ENCODE measurements around the gene ISG15.

ISG15 gene

GRCh38 chr1:1052003-1052840, 38.9 kb downstream of the ISG15 start:
- Histone ChIP-seq H2BK5ac (ENCODE audit: low read depth, low read length, poor library complexity, severe bottlenecking) (no peak overlapping the region), H3K9me3 (ENCODE audit: control insufficient read depth, low read length) (no peaks in the 10 kb centered on the region), H3K14ac (ENCODE audit: low read length in 2 of 2) (no peak overlapping the region), H2BK15ac (ENCODE audit: low read depth, poor library complexity, severe bottlenecking) (no peak overlapping the region), H3K4ac (ENCODE audit: low read depth in 1 of 2, low read length in 2 of 2) (no peak overlapping the region), H2AK5ac (ENCODE audit: low read length, severe bottlenecking) (no peak overlapping the region), H3K23ac (ENCODE audit: low read length in 2 of 2) (no peak overlapping the region), H2AFZ (ENCODE audit: low read depth, low read length) (no peak overlapping the region), H3K79me1 (replicated peaks; ENCODE audit: low read length, poor library complexity, severe bottlenecking) (peaks cover 14% of the 10 kb centered on the region), H3K27ac (ENCODE audit: low read length, poor library complexity, severe bottlenecking) (no peak overlapping the region), H3K4me2 (ENCODE audit: low read length, poor library complexity, severe bottlenecking) (no peak overlapping the region), H3K4me1 (ENCODE audit: control insufficient read depth, insufficient read depth, low read depth, low read length) (peaks cover 16% of the 10 kb centered on the region), H3K36me3 (ENCODE audit: control insufficient read depth in 1 of 2, insufficient read depth in 2 of 2, low read depth in 1 of 2, low read length in 2 of 2) (peaks cover 0 to 99% of the 10 kb centered on the region in 2 experiments), H3K18ac (ENCODE audit: low read depth in 1 of 2, low read length in 2 of 2) (no peak overlapping the region), H2BK12ac (ENCODE audit: low read length in 2 of 2) (no peak overlapping the region), H4K8ac (ENCODE audit: low read length) (no peak overlapping the region), H4K91ac (ENCODE audit: low read length) (no peak overlapping the region), H3K27me3 (ENCODE audit: control insufficient read depth in 1 of 2, insufficient read depth in 1 of 2, low read length in 2 of 2) (peaks cover 0 to 9% of the 10 kb centered on the region in 2 experiments), H3K9ac (ENCODE audit: low read length) (no peak overlapping the region), H3K4me3 (ENCODE audit: insufficient read depth in 1 of 2, low read depth in 1 of 2, low read length in 2 of 2) (no peak overlapping the region), H2BK120ac (ENCODE audit: low read depth, low read length) (no peak overlapping the region)
- DNase-seq = no peak
- 96% methylated on average over 29 of the region's 29 CpGs for WGBS

- Histone ChIP-seq H2BK12ac (ENCODE audit: low read length in 2 of 2) (no peak overlapping the region), H3K79me1 (replicated peaks; ENCODE audit: low read length, poor library complexity, severe bottlenecking) (peaks cover 14% of the 10 kb centered on the region), H3K4me3 (ENCODE audit: insufficient read depth in 1 of 2, low read depth in 1 of 2, low read length in 2 of 2) (no peak overlapping the region), H3K4me2 (ENCODE audit: low read length, poor library complexity, severe bottlenecking) (no peak overlapping the region), H2BK5ac (ENCODE audit: low read depth, low read length, poor library complexity, severe bottlenecking) (no peak overlapping the region), H2AK5ac (ENCODE audit: low read length, severe bottlenecking) (no peak overlapping the region), H3K4me1 (ENCODE audit: control insufficient read depth, insufficient read depth, low read depth, low read length) (peaks cover 18% of the 10 kb centered on the region), H3K36me3 (ENCODE audit: control insufficient read depth in 1 of 2, insufficient read depth in 2 of 2, low read depth in 1 of 2, low read length in 2 of 2) (peaks cover 0 to 91% of the 10 kb centered on the region in 2 experiments), H2BK120ac (ENCODE audit: low read depth, low read length) (no peak overlapping the region), H3K18ac (ENCODE audit: low read depth in 1 of 2, low read length in 2 of 2) (no peak overlapping the region), H3K27ac (ENCODE audit: low read length, poor library complexity, severe bottlenecking) (no peak overlapping the region), H3K27me3 (ENCODE audit: control insufficient read depth in 1 of 2, insufficient read depth in 1 of 2, low read length in 2 of 2) (peaks cover 0 to 12% of the 10 kb centered on the region in 2 experiments), H3K14ac (ENCODE audit: low read length in 2 of 2) (no peak overlapping the region), H4K91ac (ENCODE audit: low read length) (peak overlapping the region; percentile 20), H3K4ac (ENCODE audit: low read depth in 1 of 2, low read length in 2 of 2) (no peak overlapping the region), H2BK15ac (ENCODE audit: low read depth, poor library complexity, severe bottlenecking) (no peak overlapping the region), H3K9me3 (ENCODE audit: control insufficient read depth, low read length) (no peaks in the 10 kb centered on the region), H2AFZ (ENCODE audit: low read depth, low read length) (no peak overlapping the region), H3K9ac (ENCODE audit: low read length) (no peak overlapping the region), H4K8ac (ENCODE audit: low read length) (no peak overlapping the region), H3K23ac (ENCODE audit: low read length in 2 of 2) (no peak overlapping the region)
- 95% methylated on average over 13 of the region's 15 CpGs for WGBS
- DNase-seq = no peak
Observed at GRCh38 chr1:1053022-1053421, 39.7 kb downstream of the ISG15 start.

GRCh38 chr1:1053682-1054081, 40.4 kb downstream of the ISG15 start:
- H3K9ac ChIP-seq (ENCODE audit: low read length) = no peak overlapping the region
- no peak overlapping the region for H3K14ac ChIP-seq (ENCODE audit: low read length in 2 of 2)
- H3K27me3 ChIP-seq (ENCODE audit: control insufficient read depth in 1 of 2, insufficient read depth in 1 of 2, low read length in 2 of 2) = peaks cover 0 to 19% of the 10 kb centered on the region in 2 experiments
- H3K9me3 ChIP-seq (ENCODE audit: control insufficient read depth, low read length) = no peaks in the 10 kb centered on the region
- no peak overlapping the region for H3K4me3 ChIP-seq (ENCODE audit: insufficient read depth in 1 of 2, low read depth in 1 of 2, low read length in 2 of 2)
- no peak overlapping the region for H3K18ac ChIP-seq (ENCODE audit: low read depth in 1 of 2, low read length in 2 of 2)
- no peak overlapping the region for H4K91ac ChIP-seq (ENCODE audit: low read length)
- H4K8ac ChIP-seq (ENCODE audit: low read length) = no peak overlapping the region
- WGBS = 97% methylated on average over 18 of the region's 18 CpGs
- no peak overlapping the region for H3K27ac ChIP-seq (ENCODE audit: low read length, poor library complexity, severe bottlenecking)
- DNase-seq = no peak
- H3K4me1 ChIP-seq (ENCODE audit: control insufficient read depth, insufficient read depth, low read depth, low read length) = peaks cover 25% of the 10 kb centered on the region
- no peak overlapping the region for H2AK5ac ChIP-seq (ENCODE audit: low read length, severe bottlenecking)
- H2BK15ac ChIP-seq (ENCODE audit: low read depth, poor library complexity, severe bottlenecking) = no peak overlapping the region
- H3K4me2 ChIP-seq (ENCODE audit: low read length, poor library complexity, severe bottlenecking) = no peak overlapping the region
- H3K79me1 ChIP-seq (replicated peaks; ENCODE audit: low read length, poor library complexity, severe bottlenecking) = peaks cover 14% of the 10 kb centered on the region
- no peak overlapping the region for H3K23ac ChIP-seq (ENCODE audit: low read length in 2 of 2)
- no peak overlapping the region for H2AFZ ChIP-seq (ENCODE audit: low read depth, low read length)
- H3K36me3 ChIP-seq (ENCODE audit: control insufficient read depth in 1 of 2, insufficient read depth in 2 of 2, low read depth in 1 of 2, low read length in 2 of 2) = peaks cover 0 to 84% of the 10 kb centered on the region in 2 experiments
- H2BK120ac ChIP-seq (ENCODE audit: low read depth, low read length) = no peak overlapping the region
- no peak overlapping the region for H2BK5ac ChIP-seq (ENCODE audit: low read depth, low read length, poor library complexity, severe bottlenecking)
- H3K4ac ChIP-seq (ENCODE audit: low read depth in 1 of 2, low read length in 2 of 2) = no peak overlapping the region
- no peak overlapping the region for H2BK12ac ChIP-seq (ENCODE audit: low read length in 2 of 2)

GRCh38 chr1:1054099-1054700, 40.9 kb downstream of the ISG15 start:
- H3K9ac ChIP-seq (ENCODE audit: low read length) = no peak overlapping the region
- peaks cover 0 to 79% of the 10 kb centered on the region in 2 experiments for H3K36me3 ChIP-seq (ENCODE audit: control insufficient read depth in 1 of 2, insufficient read depth in 2 of 2, low read depth in 1 of 2, low read length in 2 of 2)
- H2BK5ac ChIP-seq (ENCODE audit: low read depth, low read length, poor library complexity, severe bottlenecking) = no peak overlapping the region
- H3K27me3 ChIP-seq (ENCODE audit: control insufficient read depth in 1 of 2, insufficient read depth in 1 of 2, low read length in 2 of 2) = peaks cover 0 to 23% of the 10 kb centered on the region in 2 experiments
- no peak overlapping the region for H3K4me3 ChIP-seq (ENCODE audit: insufficient read depth in 1 of 2, low read depth in 1 of 2, low read length in 2 of 2)
- H3K27ac ChIP-seq (ENCODE audit: low read length, poor library complexity, severe bottlenecking) = no peak overlapping the region
- H3K14ac ChIP-seq (ENCODE audit: low read length in 2 of 2) = no peak overlapping the region
- no peak overlapping the region for H3K4ac ChIP-seq (ENCODE audit: low read depth in 1 of 2, low read length in 2 of 2)
- no peak overlapping the region for H2BK12ac ChIP-seq (ENCODE audit: low read length in 2 of 2)
- H2AFZ ChIP-seq (ENCODE audit: low read depth, low read length) = no peak overlapping the region
- H2BK15ac ChIP-seq (ENCODE audit: low read depth, poor library complexity, severe bottlenecking) = peak overlapping the region; percentile 56
- peaks cover 12% of the 10 kb centered on the region for H3K79me1 ChIP-seq (replicated peaks; ENCODE audit: low read length, poor library complexity, severe bottlenecking)
- no peak overlapping the region for H4K8ac ChIP-seq (ENCODE audit: low read length)
- no peak overlapping the region for H3K23ac ChIP-seq (ENCODE audit: low read length in 2 of 2)
- DNase-seq = no peak
- 97% methylated on average over 18 of the region's 18 CpGs for WGBS
- H2AK5ac ChIP-seq (ENCODE audit: low read length, severe bottlenecking) = no peak overlapping the region
- H3K4me2 ChIP-seq (ENCODE audit: low read length, poor library complexity, severe bottlenecking) = no peak overlapping the region
- H3K9me3 ChIP-seq (ENCODE audit: control insufficient read depth, low read length) = no peaks in the 10 kb centered on the region
- peaks cover 30% of the 10 kb centered on the region for H3K4me1 ChIP-seq (ENCODE audit: control insufficient read depth, insufficient read depth, low read depth, low read length)
- no peak overlapping the region for H3K18ac ChIP-seq (ENCODE audit: low read depth in 1 of 2, low read length in 2 of 2)
- no peak overlapping the region for H4K91ac ChIP-seq (ENCODE audit: low read length)
- H2BK120ac ChIP-seq (ENCODE audit: low read depth, low read length) = no peak overlapping the region
